ENCODE measurements around the gene RIMBP2.

- TF ChIP-seq, protein P1, sequence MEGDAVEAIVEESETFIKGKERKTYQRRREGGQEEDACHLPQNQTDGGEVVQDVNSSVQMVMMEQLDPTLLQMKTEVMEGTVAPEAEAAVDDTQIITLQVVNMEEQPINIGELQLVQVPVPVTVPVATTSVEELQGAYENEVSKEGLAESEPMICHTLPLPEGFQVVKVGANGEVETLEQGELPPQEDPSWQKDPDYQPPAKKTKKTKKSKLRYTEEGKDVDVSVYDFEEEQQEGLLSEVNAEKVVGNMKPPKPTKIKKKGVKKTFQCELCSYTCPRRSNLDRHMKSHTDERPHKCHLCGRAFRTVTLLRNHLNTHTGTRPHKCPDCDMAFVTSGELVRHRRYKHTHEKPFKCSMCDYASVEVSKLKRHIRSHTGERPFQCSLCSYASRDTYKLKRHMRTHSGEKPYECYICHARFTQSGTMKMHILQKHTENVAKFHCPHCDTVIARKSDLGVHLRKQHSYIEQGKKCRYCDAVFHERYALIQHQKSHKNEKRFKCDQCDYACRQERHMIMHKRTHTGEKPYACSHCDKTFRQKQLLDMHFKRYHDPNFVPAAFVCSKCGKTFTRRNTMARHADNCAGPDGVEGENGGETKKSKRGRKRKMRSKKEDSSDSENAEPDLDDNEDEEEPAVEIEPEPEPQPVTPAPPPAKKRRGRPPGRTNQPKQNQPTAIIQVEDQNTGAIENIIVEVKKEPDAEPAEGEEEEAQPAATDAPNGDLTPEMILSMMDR (IDR thresholded peaks at IDR 0.05): no peak
- no peak for TF ChIP-seq EP300 (IDR thresholded peaks at IDR 0.05)
Observed at GRCh38 chr12:130517588-130517987, 198.5 kb downstream of the RIMBP2 start.
